SK-N-SH (cell line): ENCODE measurements around the gene BNC2. TPM values are rescaled to one million over a fixed set of nuclear protein-coding genes. Genes with fewer than 3 reads are reported as not detected.
A peak's percentile ranks its signal among the peaks of the same experiment; 100 is the strongest.

ENCODE experiments used
- CTCF ChIA-PET: fragments of 300-600, 350-600 bp; formaldehyde crosslinking; extraction: SDS; loops from one replicate; lab custom pipeline; 2021; lab: Yijun Ruan, JAX
- POLR2A ChIA-PET: fragments of 350-600 bp; sonication (Branson Sonifier 250); formaldehyde crosslinking; extraction: SDS; loops from one replicate; lab custom pipeline; 2020; ENCODE audit warnings: antibody characterized with exemption, inconsistent platforms; lab: Yijun Ruan, JAX
- DNase-seq: peaks from one replicate; pipeline ENCODE4 v3.0.0; 2012
- H2AFZ ChIP-seq: fragments of 200-600 bp; sonication (generic); 2 replicates; pipeline ENCODE4 v1.8.1; 2016; ENCODE audit warnings: antibody characterized with exemption, mild to moderate bottlenecking, low read depth
- H3F3A ChIP-seq: fragments of 200-600 bp; sonication (generic); replicated peaks from 2 replicates; pipeline ENCODE3; 2016; ENCODE audit warnings: antibody characterized with exemption, mild to moderate bottlenecking; ENCODE audit not compliant: insufficient read depth
- H3K27ac ChIP-seq, 2 experiments: fragments of 200-500 bp in 1 of 2; fragments of 200-600 bp in 1 of 2; sonication (Bioruptor generic) in 1 of 2; sonication (generic), shearing (Covaris generic) in 1 of 2; 2 replicates each; pipeline versions ENCODE4 v1.5.1 to v1.6.1; 2014 to 2016; ENCODE audit warnings: low read depth in 2 of 2, inconsistent platforms in 1 of 2, low read length in 1 of 2, mild to moderate bottlenecking in 1 of 2, mixed read lengths in 1 of 2
- H3K27me3 ChIP-seq: fragments of 200-600 bp; sonication (generic), shearing (Covaris generic); 2 replicates; pipeline ENCODE4 v1.6.1; 2016; ENCODE audit warnings: mixed run types; ENCODE audit not compliant: insufficient read depth
- H3K36me3 ChIP-seq, 2 experiments: fragments of 200-500 bp in 1 of 2; fragments of 200-600 bp in 1 of 2; sonication (Bioruptor generic) in 1 of 2; sonication (generic) in 1 of 2; replicated peaks in 1 of 2; 2 replicates each; pipeline versions ENCODE3 to v1.5.1; 2014 to 2016; ENCODE audit warnings: low read length in 1 of 2, mild to moderate bottlenecking in 1 of 2; ENCODE audit not compliant: insufficient read depth in 2 of 2, control insufficient read depth in 1 of 2
- H3K4me1 ChIP-seq, 2 experiments: fragments of 200-500 bp in 1 of 2; fragments of 200-600 bp in 1 of 2; sonication (Bioruptor generic) in 1 of 2; sonication (generic), shearing (Covaris generic) in 1 of 2; 2 replicates each; pipeline versions ENCODE4 v1.5.1 to v1.6.1; 2014 to 2016; ENCODE audit warnings: low read depth in 1 of 2, low read length in 1 of 2, mixed run types in 1 of 2; ENCODE audit not compliant: insufficient read depth in 2 of 2, control insufficient read depth in 1 of 2
- H3K4me2 ChIP-seq: fragments of 200-600 bp; sonication (generic), shearing (Covaris generic); 2 replicates; pipeline ENCODE4 v1.6.1; 2017; ENCODE audit warnings: mixed run types
- H3K4me3 ChIP-seq, 2 experiments: fragments of 200-500 bp in 1 of 2; fragments of 200-600 bp in 1 of 2; sonication (Bioruptor generic) in 1 of 2; sonication (generic), shearing (Covaris generic) in 1 of 2; 2 replicates each; pipeline versions ENCODE4 v1.5.1 to v1.8.1; 2014 to 2016; ENCODE audit warnings: low read depth in 2 of 2, inconsistent platforms in 1 of 2, low read length in 1 of 2, mild to moderate bottlenecking in 1 of 2, mixed read lengths in 1 of 2, moderate library complexity in 1 of 2
- H3K79me2 ChIP-seq: fragments of 200-600 bp; sonication (generic); 2 replicates; pipeline ENCODE4 v1.8.1; 2017; ENCODE audit warnings: mild to moderate bottlenecking; ENCODE audit not compliant: insufficient read depth
- H3K9ac ChIP-seq: fragments of 200-600 bp; sonication (generic); 2 replicates; pipeline ENCODE4 v1.6.1; 2017; ENCODE audit warnings: mixed run types
- H3K9me2 ChIP-seq: fragments of 200-600 bp; sonication (generic); 2 replicates; pipeline ENCODE4 v1.6.1; 2017; ENCODE audit warnings: mixed run types
- H3K9me3 ChIP-seq: fragments of 200-600 bp; sonication (generic); 2 replicates; pipeline ENCODE4 v1.6.1; 2017; ENCODE audit warnings: mixed run types, mild to moderate bottlenecking, moderate library complexity
- H4K20me1 ChIP-seq: fragments of 200-600 bp; sonication (generic); 2 replicates; pipeline ENCODE4 v1.6.1; 2017; ENCODE audit warnings: mild to moderate bottlenecking, mixed run types; ENCODE audit not compliant: insufficient read depth
- CHD2 ChIP-seq: fragments of 150-350 bp; IDR thresholded peaks from 2 replicates; pipeline ENCODE4 v1.6.1; 2018; ENCODE audit warnings: low read length; ENCODE audit not compliant: partially characterized antibody
- ELF1 ChIP-seq: IDR thresholded peaks from 2 replicates; pipeline ENCODE4 v1.4.0; 2012
- FOXM1 ChIP-seq: IDR thresholded peaks from 2 replicates; pipeline ENCODE4 v1.4.0; 2012; ENCODE audit warnings: low read depth, mild to moderate bottlenecking
- GABPA ChIP-seq: IDR thresholded peaks from 2 replicates; pipeline ENCODE4 v1.4.0; 2012; ENCODE audit warnings: low read depth, mild to moderate bottlenecking
- MEF2A ChIP-seq: IDR thresholded peaks from 2 replicates; pipeline ENCODE4 v1.4.0; 2012; ENCODE audit warnings: low read depth, borderline replicate concordance
- MXI1 ChIP-seq: IDR thresholded peaks from 2 replicates; pipeline ENCODE4 v1.6.1; 2012; ENCODE audit warnings: mild to moderate bottlenecking, low read depth, low read length, improper control_type of control experiment
- NFIC ChIP-seq: IDR thresholded peaks from 2 replicates; pipeline ENCODE4 v1.4.0; 2012; ENCODE audit warnings: borderline replicate concordance
- RCOR1 ChIP-seq: fragments of 150-350 bp; IDR thresholded peaks from 2 replicates; pipeline ENCODE4 v1.6.1; 2017; ENCODE audit warnings: antibody characterized with exemption, low read length
- RXRA ChIP-seq: IDR thresholded peaks from 2 replicates; pipeline ENCODE4 v1.4.0; 2012; ENCODE audit warnings: low read depth, mild to moderate bottlenecking, borderline replicate concordance
- SIN3A ChIP-seq: IDR thresholded peaks from 2 replicates; pipeline ENCODE4 v1.6.1; 2012; ENCODE audit warnings: low read depth, mild to moderate bottlenecking, low read length, moderate library complexity, borderline replicate concordance
- SMC3 ChIP-seq: IDR thresholded peaks from 2 replicates; pipeline ENCODE4 v1.6.1; 2012; ENCODE audit warnings: low read depth, low read length, improper control_type of control experiment
- TAF1 ChIP-seq: IDR thresholded peaks from 2 replicates; pipeline ENCODE4 v1.6.1; 2012; ENCODE audit warnings: low read depth, mild to moderate bottlenecking, low read length, moderate library complexity, borderline replicate concordance
- TCF12 ChIP-seq: IDR thresholded peaks from 2 replicates; pipeline ENCODE4 v1.4.0; 2012
- TEAD4 ChIP-seq: IDR thresholded peaks from 2 replicates; pipeline ENCODE4 v1.4.0; 2012; ENCODE audit warnings: mild to moderate bottlenecking, borderline replicate concordance; ENCODE audit not compliant: insufficient read depth
- USF1 ChIP-seq: IDR thresholded peaks from 2 replicates; pipeline ENCODE4 v1.4.0; 2012; ENCODE audit warnings: low read depth, borderline replicate concordance
- WGBS: methylation state at CpG from one replicate; pipeline ENCODE4 v1.1.6; 2017; ENCODE audit warnings: low lambda C conversion rate; 5-methylcytosine and 5-hydroxymethylcytosine counted together
- polyA plus RNA-seq, 3 experiments: library from polyadenylated mRNA; depleted of rRNA; stranded (reverse); fragments of >200 nt; gene quantifications; 2 replicates each; pipeline ENCODE4 v1.2.3, GENCODE V29; 2012
- TF ChIP-seq, protein P1 (sequence below): fragments of 150-350 bp; IDR thresholded peaks from 2 replicates; pipeline ENCODE4 v1.6.1; 2016; ENCODE audit warnings: mild to moderate bottlenecking, low read depth, low read length
- TF ChIP-seq, protein P2 (sequence below): IDR thresholded peaks from 2 replicates; pipeline ENCODE4; 2012

The BNC2 gene
- polyA plus RNA-seq, 1 of the 3 experiments (the other 2 are of a cell fraction): 8.8 TPM

DNA sequence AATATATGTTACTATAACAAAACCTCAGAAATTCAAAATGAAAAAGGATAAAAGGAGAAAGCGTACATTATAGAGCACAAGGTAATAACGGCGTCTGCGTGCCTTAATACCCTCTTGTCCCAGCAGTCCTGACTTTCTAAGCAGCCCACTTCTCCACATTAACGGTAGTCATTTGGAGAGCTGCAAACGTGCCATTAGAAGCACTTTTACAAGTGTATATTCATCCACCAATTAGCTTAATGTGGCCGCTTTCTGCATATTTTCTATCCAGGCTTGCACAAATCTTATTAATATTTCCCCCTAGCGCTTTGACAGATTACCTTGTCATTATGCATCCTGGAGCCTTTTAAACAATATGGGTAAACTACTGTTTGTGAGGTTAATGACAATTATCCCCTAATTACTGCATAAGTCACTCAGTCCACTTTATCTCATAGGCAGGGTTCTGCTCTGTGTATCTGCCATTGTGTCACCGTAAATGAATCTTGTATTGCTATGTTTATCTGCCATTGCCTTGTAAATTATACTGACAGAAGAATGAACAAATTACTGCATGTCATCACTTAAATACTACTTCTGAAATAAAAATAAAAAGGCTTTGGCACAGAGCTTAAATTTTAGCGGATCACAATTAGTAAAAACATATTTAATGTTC, 421.3 kb downstream of the BNC2 start (continued):
- TF ChIP-seq, protein P1, sequence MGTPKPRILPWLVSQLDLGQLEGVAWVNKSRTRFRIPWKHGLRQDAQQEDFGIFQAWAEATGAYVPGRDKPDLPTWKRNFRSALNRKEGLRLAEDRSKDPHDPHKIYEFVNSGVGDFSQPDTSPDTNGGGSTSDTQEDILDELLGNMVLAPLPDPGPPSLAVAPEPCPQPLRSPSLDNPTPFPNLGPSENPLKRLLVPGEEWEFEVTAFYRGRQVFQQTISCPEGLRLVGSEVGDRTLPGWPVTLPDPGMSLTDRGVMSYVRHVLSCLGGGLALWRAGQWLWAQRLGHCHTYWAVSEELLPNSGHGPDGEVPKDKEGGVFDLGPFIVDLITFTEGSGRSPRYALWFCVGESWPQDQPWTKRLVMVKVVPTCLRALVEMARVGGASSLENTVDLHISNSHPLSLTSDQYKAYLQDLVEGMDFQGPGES: no peak
- TF ChIP-seq RXRA (no peak), CHD2 (no peak), ELF1 (no peak), FOXM1 (no peak), RCOR1 (peak; percentile 79; the same call in 1 of the 2 replicates)
- TF ChIP-seq, all 33 proteins: peak for 5

- Histone ChIP-seq H3K36me3 (no peaks in the 10 kb centered on the region), H3K9ac (no peak overlapping the region), H3K4me3 (no peak overlapping the region), H3K27ac (no peak overlapping the region), H4K20me1 (no peaks in the 10 kb centered on the region), H2AFZ (no peak overlapping the region), H3F3A (peaks cover 8% of the 10 kb centered on the region)
- POLR2A ChIA-PET: no interaction called here
- CTCF ChIA-PET: interaction anchor here (1.3 kb wide), 1 partner anchor 14 kb away, joined by 6 read pairs; no protein-coding TSS in a partner anchor
- TF ChIP-seq CHD2 (no peak), TEAD4 (no peak), GABPA (no peak), TCF12 (no peak), SIN3A (no peak), NFIC (no peak), TAF1 (no peak), SMC3 (no peak), MEF2A (no peak), USF1 (no peak), RCOR1 (no peak), RXRA (no peak), MXI1 (no peak)
- TF ChIP-seq, protein P1: no peak
- TF ChIP-seq, protein P2, sequence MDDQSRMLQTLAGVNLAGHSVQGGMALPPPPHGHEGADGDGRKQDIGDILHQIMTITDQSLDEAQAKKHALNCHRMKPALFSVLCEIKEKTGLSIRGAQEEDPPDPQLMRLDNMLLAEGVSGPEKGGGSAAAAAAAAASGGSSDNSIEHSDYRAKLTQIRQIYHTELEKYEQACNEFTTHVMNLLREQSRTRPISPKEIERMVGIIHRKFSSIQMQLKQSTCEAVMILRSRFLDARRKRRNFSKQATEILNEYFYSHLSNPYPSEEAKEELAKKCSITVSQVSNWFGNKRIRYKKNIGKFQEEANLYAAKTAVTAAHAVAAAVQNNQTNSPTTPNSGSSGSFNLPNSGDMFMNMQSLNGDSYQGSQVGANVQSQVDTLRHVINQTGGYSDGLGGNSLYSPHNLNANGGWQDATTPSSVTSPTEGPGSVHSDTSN: no peak
- TF ChIP-seq, all 33 proteins: peak for 0
- Histone ChIP-seq H3K4me1 (peaks cover 0 to 21% of the 10 kb centered on the region in 2 experiments; a peak in 2 of 4 replicates), H3K27me3 (no peaks in the 10 kb centered on the region), H3K9me2 (no peaks in the 10 kb centered on the region), H3K9me3 (no peaks in the 10 kb centered on the region), H3K79me2 (no peaks in the 10 kb centered on the region), H3K4me2 (no peak overlapping the region)
- DNase-seq: no peak
- 93% methylated on average over 3 of the region's 3 CpGs for WGBS
Measured at GRCh38 chr9:16447946-16448345, 422.5 kb downstream of the BNC2 start.
